PC-3 (cell line): ENCODE measurements around the gene PRR15L.

Experiments
- EZH2 ChIP-seq: fragments of 300-600 bp; sonication (generic); IDR thresholded peaks from one replicate; pipeline ENCODE4 v1.6.1; 2017; ENCODE audit warnings: antibody characterized with exemption, mild to moderate bottlenecking, low read length; ENCODE audit not compliant: unreplicated experiment
- EZH2phosphoT487 ChIP-seq: fragments of 300-600 bp; sonication (generic); IDR thresholded peaks from 2 replicates; pipeline ENCODE4 v1.6.1; 2018; ENCODE audit warnings: mild to moderate bottlenecking, antibody characterized with exemption, low read length, borderline replicate concordance
- TF ChIP-seq, protein P1 (sequence below): fragments of 300-600 bp; sonication (generic); conservative IDR thresholded peaks from 2 replicates; pipeline ENCODE4 v1.5.1; 2017; ENCODE audit warnings: antibody characterized with exemption, low read depth, mild to moderate bottlenecking, low read length

DNA sequence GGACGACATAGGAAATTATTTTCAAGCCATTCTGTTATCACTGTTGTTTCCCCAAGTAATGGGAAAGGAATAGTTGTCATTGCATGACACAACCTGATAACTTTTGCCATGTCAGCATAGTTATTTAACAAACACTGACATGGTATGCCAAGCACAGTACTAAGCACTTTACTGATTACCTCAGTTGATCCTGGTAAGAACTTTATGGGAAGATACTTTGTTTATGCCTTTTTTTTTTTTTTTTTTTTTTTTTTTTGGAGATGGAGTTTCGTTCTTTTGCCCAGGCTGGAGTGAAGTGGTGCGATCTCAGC is 32.0 kb downstream of the PRR15L start:
- TF ChIP-seq, protein P1, sequence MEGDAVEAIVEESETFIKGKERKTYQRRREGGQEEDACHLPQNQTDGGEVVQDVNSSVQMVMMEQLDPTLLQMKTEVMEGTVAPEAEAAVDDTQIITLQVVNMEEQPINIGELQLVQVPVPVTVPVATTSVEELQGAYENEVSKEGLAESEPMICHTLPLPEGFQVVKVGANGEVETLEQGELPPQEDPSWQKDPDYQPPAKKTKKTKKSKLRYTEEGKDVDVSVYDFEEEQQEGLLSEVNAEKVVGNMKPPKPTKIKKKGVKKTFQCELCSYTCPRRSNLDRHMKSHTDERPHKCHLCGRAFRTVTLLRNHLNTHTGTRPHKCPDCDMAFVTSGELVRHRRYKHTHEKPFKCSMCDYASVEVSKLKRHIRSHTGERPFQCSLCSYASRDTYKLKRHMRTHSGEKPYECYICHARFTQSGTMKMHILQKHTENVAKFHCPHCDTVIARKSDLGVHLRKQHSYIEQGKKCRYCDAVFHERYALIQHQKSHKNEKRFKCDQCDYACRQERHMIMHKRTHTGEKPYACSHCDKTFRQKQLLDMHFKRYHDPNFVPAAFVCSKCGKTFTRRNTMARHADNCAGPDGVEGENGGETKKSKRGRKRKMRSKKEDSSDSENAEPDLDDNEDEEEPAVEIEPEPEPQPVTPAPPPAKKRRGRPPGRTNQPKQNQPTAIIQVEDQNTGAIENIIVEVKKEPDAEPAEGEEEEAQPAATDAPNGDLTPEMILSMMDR, result no peak
- no peak for TF ChIP-seq EZH2
- no peak for TF ChIP-seq EZH2phosphoT487
